Upper lobe of left lung (tissue), 4 donors: ENCODE data around the gene EIPR1.

Source experiments
- EP300 ChIP-seq, 4 donors: sonication (generic); formaldehyde crosslinking; IDR thresholded peaks; one replicate each; pipeline ENCODE4 v1.5.1; 2017; ENCODE audit warnings: antibody characterized with exemption in 4 of 4, control low read depth in 2 of 4
- POLR2A ChIP-seq, 4 donors: fragments of 450-650 bp; IDR thresholded peaks; one replicate each; pipeline ENCODE4 v1.5.1; 2016 to 2017; ENCODE audit warnings: antibody characterized with exemption in 4 of 4, mild to moderate bottlenecking in 2 of 4
- POLR2AphosphoS5 ChIP-seq, 2 donors: sonication (generic); formaldehyde crosslinking; IDR thresholded peaks; one replicate each; pipeline ENCODE4 v1.5.1; 2017; ENCODE audit warnings: antibody characterized with exemption in 2 of 2
- TF ChIP-seq, protein P1 (sequence below), 6 experiments: fragments of 450-650 bp in 4 of 6; fragments of 200-600 bp in 2 of 6; sonication (generic) in 2 of 6; IDR thresholded peaks; one replicate each; pipeline ENCODE4 v1.5.1; 2016 to 2019; ENCODE audit warnings: antibody characterized with exemption in 6 of 6

GRCh38 chr2:3398857-3399256, 21.2 kb upstream of the EIPR1 start:
- TF ChIP-seq POLR2A (IDR thresholded peaks at IDR 0.05) (no peak), EP300 (IDR thresholded peaks at IDR 0.05) (no peak), POLR2AphosphoS5 (IDR thresholded peaks at IDR 0.05) (no peak)
- TF ChIP-seq, protein P1, sequence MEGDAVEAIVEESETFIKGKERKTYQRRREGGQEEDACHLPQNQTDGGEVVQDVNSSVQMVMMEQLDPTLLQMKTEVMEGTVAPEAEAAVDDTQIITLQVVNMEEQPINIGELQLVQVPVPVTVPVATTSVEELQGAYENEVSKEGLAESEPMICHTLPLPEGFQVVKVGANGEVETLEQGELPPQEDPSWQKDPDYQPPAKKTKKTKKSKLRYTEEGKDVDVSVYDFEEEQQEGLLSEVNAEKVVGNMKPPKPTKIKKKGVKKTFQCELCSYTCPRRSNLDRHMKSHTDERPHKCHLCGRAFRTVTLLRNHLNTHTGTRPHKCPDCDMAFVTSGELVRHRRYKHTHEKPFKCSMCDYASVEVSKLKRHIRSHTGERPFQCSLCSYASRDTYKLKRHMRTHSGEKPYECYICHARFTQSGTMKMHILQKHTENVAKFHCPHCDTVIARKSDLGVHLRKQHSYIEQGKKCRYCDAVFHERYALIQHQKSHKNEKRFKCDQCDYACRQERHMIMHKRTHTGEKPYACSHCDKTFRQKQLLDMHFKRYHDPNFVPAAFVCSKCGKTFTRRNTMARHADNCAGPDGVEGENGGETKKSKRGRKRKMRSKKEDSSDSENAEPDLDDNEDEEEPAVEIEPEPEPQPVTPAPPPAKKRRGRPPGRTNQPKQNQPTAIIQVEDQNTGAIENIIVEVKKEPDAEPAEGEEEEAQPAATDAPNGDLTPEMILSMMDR (IDR thresholded peaks at IDR 0.05) = no peak
